Measurements from ENCODE around the gene ZNF586. TPM values are rescaled to one million over a fixed set of nuclear protein-coding genes. Genes with fewer than 3 reads are reported as not detected.
"Not testable (repeated sequence)": the region's sequence is repeated elsewhere in the genome, so short reads cannot be mapped to it uniquely, and the experiment has no call there.

The ZNF586 gene
- total RNA-seq, 1 experiment from 2014 or later, result 13.2 TPM

DNA sequence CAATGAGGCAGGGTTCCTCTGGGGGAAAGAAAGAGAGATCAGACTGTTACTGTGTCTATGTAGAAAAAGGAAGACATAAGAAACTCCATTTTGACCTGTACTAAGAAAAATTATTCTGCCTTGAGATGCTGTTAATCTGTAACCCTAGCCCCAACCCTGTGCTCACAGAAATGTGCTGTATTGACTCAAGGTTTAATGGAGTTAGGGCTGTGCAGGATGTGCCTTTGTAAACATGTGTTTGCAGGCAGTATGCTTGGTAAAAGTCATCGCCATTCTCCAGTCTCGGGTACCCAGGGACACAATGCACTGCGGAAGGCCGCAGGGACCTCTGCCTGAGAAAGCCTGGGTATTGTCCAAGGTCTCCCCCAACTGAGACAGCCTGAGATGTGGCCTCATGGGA is 54.1 kb downstream of the ZNF586 start:
- H3K27me3 ChIP-seq (ENCODE audit: low read length); H3K9ac ChIP-seq (ENCODE audit: low read length); ATAC-seq; H3F3A ChIP-seq (ENCODE audit: low read length, unreplicated experiment); CTCF ChIA-PET; H2AFZ ChIP-seq (ENCODE audit: low read length); DNase-seq; intact Hi-C loops (cut with micrococcal nuclease); H3K9me3 ChIP-seq (ENCODE audit: low read length); H3K9me2 ChIP-seq (replicated peaks; ENCODE audit: low read length); POLR2A ChIA-PET (ENCODE audit: unreplicated experiment); H3K27ac ChIP-seq (ENCODE audit: low read length); BruUV-seq (replicated peaks): not testable (repeated sequence)
- 0 out of 2 replicates have a peak overlapping the region, but pooled peaks have one; percentile 16 for H3K4me3 ChIP-seq (ENCODE audit: low read length)
- peak overlapping the region; percentile 13; the same call in 1 of the 2 replicates for H3K4me2 ChIP-seq (ENCODE audit: low read length)
- peaks cover 97% of the 10 kb centered on the region for H3K79me2 ChIP-seq (ENCODE audit: low read length)
- H3K36me3 ChIP-seq (ENCODE audit: low read depth, low read length), result peaks cover 40% of the 10 kb centered on the region
- peaks cover 23% of the 10 kb centered on the region; the same call in 1 of the 2 replicates for H4K20me1 ChIP-seq (ENCODE audit: low read length)
- peaks cover 16% of the 10 kb centered on the region for H3K4me1 ChIP-seq (ENCODE audit: insufficient read depth, low read length)

- intact Hi-C loops (cut with micrococcal nuclease), result no loop called here
- H3F3A ChIP-seq (ENCODE audit: low read length, unreplicated experiment), result no peaks in the 10 kb centered on the region
- no TSS peak for BruUV-seq (replicated peaks)
- H3K4me1 ChIP-seq (ENCODE audit: insufficient read depth, low read length), result peaks cover 16% of the 10 kb centered on the region
- H3K79me2 ChIP-seq (ENCODE audit: low read length), result peaks cover 99% of the 10 kb centered on the region
- POLR2A ChIA-PET (ENCODE audit: unreplicated experiment), result no interaction called here
- no peak overlapping the region for H3K4me2 ChIP-seq (ENCODE audit: low read length)
- no peaks in the 10 kb centered on the region for H3K9me2 ChIP-seq (replicated peaks; ENCODE audit: low read length)
- no peak overlapping the region for H3K4me3 ChIP-seq (ENCODE audit: low read length)
- no peaks in the 10 kb centered on the region for H3K9me3 ChIP-seq (ENCODE audit: low read length)
- H3K9ac ChIP-seq (ENCODE audit: low read length), result no peak overlapping the region
- CTCF ChIA-PET, result no interaction called here
- TF ChIP-seq EZH2 (IDR thresholded peaks at IDR 0.05; ENCODE audit: low read length, unreplicated experiment) (no peak), EZH2phosphoT487 (IDR thresholded peaks at IDR 0.05; ENCODE audit: borderline replicate concordance, low read length) (no peak)
- TF ChIP-seq, protein P1, sequence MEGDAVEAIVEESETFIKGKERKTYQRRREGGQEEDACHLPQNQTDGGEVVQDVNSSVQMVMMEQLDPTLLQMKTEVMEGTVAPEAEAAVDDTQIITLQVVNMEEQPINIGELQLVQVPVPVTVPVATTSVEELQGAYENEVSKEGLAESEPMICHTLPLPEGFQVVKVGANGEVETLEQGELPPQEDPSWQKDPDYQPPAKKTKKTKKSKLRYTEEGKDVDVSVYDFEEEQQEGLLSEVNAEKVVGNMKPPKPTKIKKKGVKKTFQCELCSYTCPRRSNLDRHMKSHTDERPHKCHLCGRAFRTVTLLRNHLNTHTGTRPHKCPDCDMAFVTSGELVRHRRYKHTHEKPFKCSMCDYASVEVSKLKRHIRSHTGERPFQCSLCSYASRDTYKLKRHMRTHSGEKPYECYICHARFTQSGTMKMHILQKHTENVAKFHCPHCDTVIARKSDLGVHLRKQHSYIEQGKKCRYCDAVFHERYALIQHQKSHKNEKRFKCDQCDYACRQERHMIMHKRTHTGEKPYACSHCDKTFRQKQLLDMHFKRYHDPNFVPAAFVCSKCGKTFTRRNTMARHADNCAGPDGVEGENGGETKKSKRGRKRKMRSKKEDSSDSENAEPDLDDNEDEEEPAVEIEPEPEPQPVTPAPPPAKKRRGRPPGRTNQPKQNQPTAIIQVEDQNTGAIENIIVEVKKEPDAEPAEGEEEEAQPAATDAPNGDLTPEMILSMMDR (conservative IDR thresholded peaks at IDR 0.05; ENCODE audit: low read depth, low read length), result no peak
- H3K27me3 ChIP-seq (ENCODE audit: low read length), result no peaks in the 10 kb centered on the region
- H3K27ac ChIP-seq (ENCODE audit: low read length), result no peak overlapping the region
- no peak overlapping the region for H2AFZ ChIP-seq (ENCODE audit: low read length)
- H4K20me1 ChIP-seq (ENCODE audit: low read length), result peaks cover 36% of the 10 kb centered on the region; the same call in 1 of the 2 replicates
- H3K36me3 ChIP-seq (ENCODE audit: low read depth, low read length), result peaks cover 53% of the 10 kb centered on the region
- ATAC-seq (no peak), DNase-seq (no peak)
Measured at GRCh38 chr19:57825511-57825910, 56.0 kb downstream of the ZNF586 start.

DNA sequence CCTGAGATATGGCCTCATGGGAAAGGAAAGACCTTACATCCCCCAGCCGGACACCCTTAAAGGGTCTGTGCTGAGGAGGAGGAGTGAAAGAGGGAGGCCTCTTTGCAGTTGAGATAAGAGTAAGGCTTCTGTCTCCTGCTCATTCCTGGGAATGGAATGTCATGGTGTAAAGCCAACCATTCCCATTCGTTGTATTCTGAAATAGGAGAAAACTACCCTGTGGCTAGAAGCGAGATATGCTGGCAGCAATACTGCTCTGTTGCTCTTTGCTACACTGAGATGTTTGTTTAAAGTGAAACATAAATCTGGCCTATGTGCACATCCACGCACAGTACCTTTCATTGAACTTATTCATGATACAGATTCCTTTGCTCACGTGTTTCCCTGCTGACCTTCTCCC is 59.8 kb downstream of the ZNF586 start:
- Histone ChIP-seq H3K27me3 (ENCODE audit: low read length) (no peaks in the 10 kb centered on the region), H3K79me2 (ENCODE audit: low read length) (peaks cover 85% of the 10 kb centered on the region), H2AFZ (ENCODE audit: low read length) (no peak overlapping the region), H3K9me2 (replicated peaks; ENCODE audit: low read length) (no peaks in the 10 kb centered on the region), H3K9me3 (ENCODE audit: low read length) (no peaks in the 10 kb centered on the region), H3K9ac (ENCODE audit: low read length) (no peak overlapping the region), H3K36me3 (ENCODE audit: low read depth, low read length) (peaks cover 34% of the 10 kb centered on the region), H3K4me3 (ENCODE audit: low read length) (no peak overlapping the region), H4K20me1 (ENCODE audit: low read length) (peaks cover 27% of the 10 kb centered on the region; the same call in 1 of the 2 replicates), H3F3A (ENCODE audit: low read length, unreplicated experiment) (no peaks in the 10 kb centered on the region), H3K27ac (ENCODE audit: low read length) (no peak overlapping the region), H3K4me2 (ENCODE audit: low read length) (no peak overlapping the region), H3K4me1 (ENCODE audit: insufficient read depth, low read length) (no peaks in the 10 kb centered on the region)
- DNase-seq (no peak), ATAC-seq (no peak)
- no TSS peak for BruUV-seq (replicated peaks)
- CTCF ChIA-PET, result no interaction called here
- intact Hi-C loops (cut with micrococcal nuclease), result no loop called here
- TF ChIP-seq EZH2phosphoT487 (IDR thresholded peaks at IDR 0.05; ENCODE audit: borderline replicate concordance, low read length), result no peak
- TF ChIP-seq, protein P1 (conservative IDR thresholded peaks at IDR 0.05; ENCODE audit: low read depth, low read length), result no peak
- TF ChIP-seq EZH2 (IDR thresholded peaks at IDR 0.05; ENCODE audit: low read length, unreplicated experiment), result no peak
- POLR2A ChIA-PET (ENCODE audit: unreplicated experiment), result no interaction called here
